CD4-positive, alpha-beta T cell treated with Interleukin-17A for 4 hours (primary cell): ENCODE results near the gene GCSAML.

ENCODE experiments used
- DNase-seq: peaks from one replicate; pipeline ENCODE4 v3.0.0-alpha.2; 2020; ENCODE audit warnings: mixed read lengths

GCSAML gene

GRCh38 chr1:247574664-247575063 lies 25.7 kb downstream of the GCSAML start:
- no peak for DNase-seq

DNA sequence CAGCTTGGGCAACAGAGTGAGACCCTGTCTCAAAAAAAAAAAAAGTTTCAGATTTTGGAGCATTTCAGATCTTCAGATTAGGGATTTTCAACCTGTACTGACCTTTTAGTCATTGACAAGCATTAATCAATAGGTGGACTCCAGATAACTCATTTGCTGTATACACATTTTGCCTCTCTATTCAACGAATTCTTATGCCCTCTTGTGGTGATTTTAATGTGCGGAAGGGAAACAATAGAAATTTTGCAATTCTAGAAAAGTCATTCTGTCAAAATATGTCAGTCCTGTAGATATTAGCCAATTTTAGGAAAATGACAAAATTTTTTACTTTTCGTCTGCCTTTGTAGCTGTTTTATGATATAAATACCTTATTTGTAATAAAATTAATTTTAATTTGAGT lies 27.6 kb downstream of the GCSAML start:
- DNase-seq, result no peak

- no peak for DNase-seq
These were observed 30.1 kb downstream of the GCSAML start for GRCh38 chr1:247578946-247579460.

DNA sequence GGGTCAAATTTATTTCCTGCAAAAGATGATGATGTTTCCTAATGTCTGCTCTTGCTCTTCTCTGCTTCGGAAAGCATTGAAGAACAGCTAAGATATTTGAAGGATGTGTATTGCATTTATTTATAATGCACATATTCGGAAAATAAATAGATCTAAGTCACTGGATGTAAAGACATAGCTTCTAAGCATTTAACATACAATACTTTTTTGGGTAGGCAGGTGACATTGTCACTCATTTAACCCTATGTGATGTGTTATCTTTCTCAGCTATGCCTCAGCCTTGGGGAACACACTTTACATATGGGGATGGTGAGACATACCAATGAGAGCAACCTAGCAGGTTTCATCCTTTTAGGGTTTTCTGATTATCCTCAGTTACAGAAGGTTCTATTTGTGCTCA lies 39.1 kb downstream of the GCSAML start, which contains the start of gene OR2G2:
OR2G2 (plus strand) TSS at position 301 of the 400 bp plus-strand sequence; CDS start at position 301, 0 bp downstream.
- no peak for DNase-seq

DNA sequence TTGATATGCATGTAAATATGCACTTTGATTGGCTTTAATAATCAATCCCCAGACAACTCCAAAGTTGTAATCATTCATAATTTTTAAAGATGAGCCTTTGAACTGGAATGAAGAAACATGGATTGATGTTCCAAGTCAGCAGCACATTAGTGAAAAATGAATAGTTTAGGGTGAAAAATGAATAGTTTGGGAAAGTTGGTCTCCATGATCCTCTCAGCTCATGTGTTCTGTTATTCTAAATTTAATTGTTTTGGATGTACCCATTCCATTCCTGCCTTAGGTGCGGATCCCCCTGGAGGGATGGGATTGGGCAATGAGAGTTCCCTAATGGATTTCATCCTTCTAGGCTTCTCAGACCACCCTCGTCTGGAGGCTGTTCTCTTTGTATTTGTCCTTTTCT lies 56.4 kb downstream of the GCSAML start, which contains the start of gene OR2G3:
OR2G3 (plus strand) TSS at position 301 of the 400 bp plus-strand sequence; CDS start at position 301, 0 bp downstream.
- no peak for DNase-seq

GRCh38 chr1:247613405-247613804 lies 64.5 kb downstream of the GCSAML start:
- DNase-seq, result no peak

GRCh38 chr1:247614625-247615024 lies 65.7 kb downstream of the GCSAML start:
- no peak for DNase-seq
